IMR-90 (cell line): ENCODE measurements around the gene HUNK.

Experiments
- CTCF ChIP-seq: conservative IDR thresholded peaks from 2 replicates; pipeline ENCODE4 v1.5.1; 2012; ENCODE audit warnings: mild to moderate bottlenecking, low read depth, low read length, improper control_type of control experiment
- MXI1 ChIP-seq: IDR thresholded peaks from 2 replicates; pipeline ENCODE4 v1.6.1; 2012; ENCODE audit warnings: low read depth, mild to moderate bottlenecking, low read length, moderate library complexity, borderline replicate concordance
- RAD21 ChIP-seq: IDR thresholded peaks from 2 replicates; pipeline ENCODE4 v1.6.1; 2012; ENCODE audit warnings: low read length, improper control_type of control experiment
- RFX5 ChIP-seq: IDR thresholded peaks from 2 replicates; pipeline ENCODE4 v1.8.0; 2012; ENCODE audit warnings: low read depth, mild to moderate bottlenecking, low read length, moderate library complexity
- SMC3 ChIP-seq: fragments of 150-350 bp; IDR thresholded peaks from 2 replicates; pipeline ENCODE4 v1.6.1; 2016; ENCODE audit warnings: low read depth, mild to moderate bottlenecking, antibody characterized with exemption, low read length, moderate library complexity

- no peak for TF ChIP-seq CTCF
- TF ChIP-seq MXI1, result no peak
- TF ChIP-seq RFX5, result no peak
- TF ChIP-seq SMC3, result no peak
- TF ChIP-seq RAD21, result no peak
These were observed 38.5 kb downstream of the HUNK start for GRCh38 chr21:31911138-31911907.
